HS-5 (cell line): ENCODE measurements around the gene YES1.

ENCODE experiments used
- DNase-seq: peaks from one replicate; pipeline ENCODE4 v3.0.0-alpha.2; 2012; ENCODE audit warnings: low read depth

The YES1 gene

DNA sequence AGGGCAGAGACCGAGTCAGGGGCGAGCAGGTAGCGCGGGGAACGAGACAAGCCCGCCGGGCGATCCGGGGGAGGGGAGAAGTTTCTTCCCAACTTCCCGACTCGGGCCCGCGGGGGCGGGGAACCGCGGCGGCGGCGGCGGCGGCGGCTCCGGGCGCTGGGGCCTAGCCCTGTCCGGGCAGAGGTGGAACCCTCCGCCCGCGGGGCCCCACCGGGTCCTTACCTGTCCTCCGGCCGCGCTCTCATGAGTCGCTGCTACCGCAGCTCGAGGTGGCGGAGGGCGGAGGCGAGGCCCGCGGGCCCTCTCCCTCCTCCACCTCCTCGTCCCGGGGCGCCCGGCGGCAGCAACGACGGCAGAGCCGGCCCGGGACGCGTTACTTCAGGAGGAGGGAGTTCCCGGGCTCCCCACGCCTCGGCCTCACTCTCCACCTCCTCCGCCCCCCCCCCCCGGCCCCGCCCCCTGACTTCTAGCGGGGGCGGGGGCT, at the start of gene YES1:
Gene YES1 (minus strand): TSS at position 351 of the 484 bp plus-strand sequence. CDS start 55,415 bp downstream, outside the sequence.
- no peak for DNase-seq

- DNase-seq, result no peak
Observed at GRCh38 chr18:857986-858385, 45.9 kb upstream of the YES1 start.

DNA sequence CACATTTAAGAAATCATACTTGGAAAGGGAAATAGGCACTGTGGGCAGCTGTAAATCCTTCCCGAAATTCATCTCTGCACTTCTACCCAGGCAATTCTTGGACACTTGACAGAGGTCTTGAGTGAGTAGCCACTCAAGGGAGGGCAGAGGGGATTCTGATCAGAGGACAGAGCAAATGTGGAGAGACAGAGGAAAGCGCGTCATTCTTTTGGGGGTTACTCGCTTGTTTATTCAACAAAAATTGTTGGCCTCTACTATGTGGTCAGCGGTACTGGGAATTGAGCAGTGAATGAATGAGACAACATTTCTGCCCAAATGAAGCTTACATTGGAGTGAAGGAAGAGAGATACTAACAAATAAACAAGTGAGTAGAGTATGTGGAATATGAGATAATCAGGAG, 41.4 kb upstream of the YES1 start:
- no peak for DNase-seq

DNA sequence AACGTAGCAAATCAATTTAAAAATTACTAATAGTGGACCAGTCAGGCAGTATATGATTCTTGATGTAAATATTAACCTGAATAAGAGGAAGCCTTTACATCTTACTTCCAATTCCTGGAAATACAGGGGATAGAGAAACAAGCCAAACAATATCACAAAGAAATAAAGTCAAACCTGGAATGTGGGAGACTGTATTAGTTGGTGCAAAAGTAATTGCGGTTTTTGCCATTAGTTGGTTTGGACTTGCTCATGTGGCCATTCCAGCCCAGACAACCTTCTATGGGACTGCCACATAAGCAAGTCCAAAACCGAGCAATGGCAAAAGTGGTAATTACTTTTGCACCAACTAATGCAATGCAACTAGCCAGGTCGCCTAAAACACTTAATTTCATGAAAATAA, 38.9 kb upstream of the YES1 start:
- DNase-seq, result no peak

DNA sequence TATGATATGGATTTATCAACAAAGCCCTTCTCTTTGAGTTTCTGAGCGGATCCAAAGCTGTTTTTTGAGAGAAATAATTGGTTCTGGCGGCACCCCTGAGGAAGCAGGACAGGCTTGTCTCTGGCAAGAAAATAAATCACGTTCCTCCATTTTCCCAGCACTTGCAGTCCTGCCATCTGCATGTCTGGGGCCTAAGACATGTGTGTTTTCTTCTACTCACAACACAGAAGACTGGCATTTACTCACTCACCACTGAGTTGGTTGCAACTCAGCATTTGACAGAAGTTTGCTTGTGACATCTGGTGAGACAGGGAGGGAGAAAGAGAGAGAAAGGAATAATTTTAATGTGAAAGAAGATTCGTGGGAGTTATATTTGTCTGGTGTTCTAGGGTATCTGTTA, 37.0 kb upstream of the YES1 start:
- DNase-seq, result no peak

DNA sequence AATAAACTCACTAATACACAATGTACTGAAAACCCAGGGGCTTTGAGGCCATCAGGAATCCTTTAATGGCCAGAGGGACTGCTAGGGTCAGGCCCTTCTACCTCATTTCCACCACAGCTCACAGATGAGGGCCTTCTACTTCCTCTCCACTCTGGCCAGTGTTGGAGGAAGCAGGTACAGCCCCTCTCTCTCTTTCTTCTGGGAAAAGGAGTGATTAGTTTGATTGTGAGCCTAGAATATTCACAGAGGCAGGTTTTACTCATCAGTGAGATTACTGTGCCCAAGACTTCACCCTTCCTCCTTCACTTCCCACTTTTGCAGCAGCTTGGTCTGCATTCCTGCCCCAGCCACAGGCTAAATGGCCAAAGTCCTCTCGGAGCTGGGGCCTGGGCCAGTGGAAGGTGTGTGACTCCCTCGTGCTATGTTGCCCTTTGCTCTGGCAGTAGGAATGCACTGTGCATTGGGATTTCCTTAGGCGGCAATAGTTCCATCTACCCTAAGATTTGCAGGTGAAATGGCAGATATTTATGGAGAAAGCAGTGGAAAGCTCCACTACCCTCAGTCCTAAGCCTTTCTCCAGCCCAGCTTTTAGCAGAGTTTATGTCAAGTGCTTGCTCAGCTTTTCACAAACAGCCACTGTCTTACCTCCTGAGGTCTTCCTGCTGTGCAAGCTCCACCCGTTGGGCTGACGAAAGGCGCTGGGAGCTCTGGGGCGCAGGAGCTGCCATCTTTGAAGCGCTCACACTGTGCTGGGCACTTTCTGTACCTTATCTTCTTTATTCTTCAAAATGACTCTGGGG, 36.2 kb upstream of the YES1 start:
- DNase-seq, result no peak

DNA sequence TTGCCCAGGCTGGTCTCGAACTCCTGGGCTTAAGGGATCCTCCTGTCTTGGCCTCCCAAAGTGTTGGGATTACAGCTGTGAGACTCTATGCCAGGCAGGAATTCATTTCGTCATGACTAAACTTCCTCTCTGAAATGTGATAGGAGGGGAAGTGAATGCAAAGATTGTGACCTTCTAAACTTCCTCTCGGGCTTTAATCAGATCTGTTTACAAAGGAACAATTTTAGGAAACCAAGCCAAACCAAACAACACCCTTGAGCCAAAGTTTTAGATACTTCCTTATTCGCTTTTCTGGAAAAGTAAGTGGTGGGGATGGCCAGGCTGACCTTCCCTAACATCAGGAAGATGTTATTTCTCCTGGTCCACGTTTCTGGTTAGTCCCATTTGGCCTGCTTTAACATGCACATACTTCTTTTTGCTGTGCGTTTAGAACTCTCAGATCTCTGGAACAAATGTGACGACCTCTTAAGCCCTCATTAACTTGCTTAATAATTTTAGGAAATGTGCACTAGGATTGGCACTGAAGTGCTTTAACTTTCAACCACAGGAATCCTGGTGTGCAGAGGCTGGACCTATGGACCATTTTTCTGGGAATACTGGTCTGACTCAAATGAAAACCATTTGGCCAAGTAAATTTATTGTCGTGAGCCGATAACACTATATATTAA, 33.2 kb upstream of the YES1 start:
- peak; percentile 69 for DNase-seq

DNA sequence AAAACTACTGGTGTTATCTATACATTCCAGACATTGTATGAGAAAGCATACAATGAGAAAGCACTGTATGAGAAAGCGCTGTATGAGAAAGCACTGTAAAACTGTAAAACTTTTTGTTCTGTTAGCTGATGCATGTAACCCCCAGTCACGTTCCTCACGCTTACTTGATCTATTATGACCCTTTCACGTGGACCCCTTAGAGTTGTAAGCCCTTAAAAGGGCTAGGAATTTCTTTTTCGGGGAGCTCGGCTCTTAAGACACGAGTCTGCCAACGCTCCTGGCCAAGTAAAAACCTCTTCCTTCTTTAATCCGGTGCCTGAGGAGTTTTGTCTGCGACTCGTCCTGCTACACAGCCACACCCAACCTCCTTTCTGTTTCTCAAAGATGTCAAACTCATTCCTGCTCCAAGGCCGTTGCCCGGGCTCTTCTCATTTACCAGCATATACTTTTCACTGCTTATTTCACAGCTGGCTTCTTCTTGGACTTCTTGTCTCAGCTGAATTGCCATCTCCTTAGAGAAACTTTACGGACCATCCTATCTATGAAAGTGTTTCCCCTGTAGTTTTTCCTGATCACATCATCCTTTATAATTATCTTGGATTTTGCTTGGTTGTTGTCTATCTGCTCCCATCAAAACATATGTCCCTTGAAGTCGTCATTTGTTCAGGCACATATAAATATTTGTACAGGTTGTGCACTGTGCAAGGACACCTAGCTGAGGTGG, 29.8 kb upstream of the YES1 start:
- no peak for DNase-seq

- DNase-seq, result no peak
Observed at GRCh38 chr18:840516-840915, 28.5 kb upstream of the YES1 start.

DNA sequence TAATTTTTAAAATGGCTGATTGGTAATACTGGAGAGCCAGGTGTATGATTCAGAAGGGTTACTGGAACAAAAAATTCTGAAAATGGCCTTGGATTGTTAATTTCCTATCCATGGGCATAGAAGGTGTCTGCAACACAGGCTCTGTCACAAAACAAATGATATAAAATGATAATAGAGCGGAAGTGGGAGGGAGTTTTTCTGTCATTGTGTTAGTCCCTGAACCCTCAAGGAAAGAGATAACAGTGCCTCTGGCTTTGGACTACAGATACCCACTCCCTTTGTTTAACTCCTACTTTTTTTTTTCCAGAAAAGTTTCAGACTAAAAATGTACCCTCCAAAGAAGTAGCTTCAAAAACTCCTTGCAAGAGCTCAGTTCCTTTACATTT, 28.0 kb upstream of the YES1 start:
- DNase-seq, result no peak

DNA sequence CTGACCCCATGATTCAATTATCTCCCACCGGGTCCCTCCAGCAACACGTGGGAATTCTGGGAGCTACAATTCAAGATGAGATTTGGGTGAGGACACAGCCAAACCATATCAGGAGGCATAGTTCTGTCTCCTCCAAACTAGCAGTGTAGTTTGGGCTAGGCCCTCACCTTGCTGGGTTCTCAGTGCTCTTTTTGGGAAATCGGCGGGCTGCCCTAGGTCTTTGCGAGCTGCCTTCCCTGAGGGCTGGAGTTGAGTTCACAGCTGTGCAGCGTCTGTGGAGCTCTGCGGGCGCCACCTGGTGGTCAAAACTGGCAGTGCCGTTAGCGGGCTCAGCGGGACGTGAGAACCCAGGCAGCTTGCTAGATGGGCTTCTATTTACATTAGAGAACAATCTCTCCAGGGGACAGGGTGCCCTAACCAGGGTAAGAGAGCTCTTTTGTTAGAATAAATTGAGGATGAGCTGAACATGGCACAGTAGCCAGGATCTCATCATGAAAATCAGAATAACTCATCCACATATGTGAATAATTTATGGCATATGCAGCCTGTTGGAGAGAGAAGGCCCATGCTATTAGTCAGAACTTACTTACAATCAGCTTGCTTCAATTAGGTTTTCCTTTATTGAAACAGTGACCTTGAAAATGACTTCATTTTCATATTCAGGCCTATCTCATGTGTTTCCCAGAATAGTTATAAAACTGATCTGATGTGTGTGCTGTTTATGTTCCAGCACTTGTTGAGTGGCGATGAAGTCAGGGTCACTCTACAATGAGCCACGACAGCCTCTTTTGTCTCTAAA, 27.4 kb upstream of the YES1 start:
- DNase-seq, result peak; percentile 64

DNA sequence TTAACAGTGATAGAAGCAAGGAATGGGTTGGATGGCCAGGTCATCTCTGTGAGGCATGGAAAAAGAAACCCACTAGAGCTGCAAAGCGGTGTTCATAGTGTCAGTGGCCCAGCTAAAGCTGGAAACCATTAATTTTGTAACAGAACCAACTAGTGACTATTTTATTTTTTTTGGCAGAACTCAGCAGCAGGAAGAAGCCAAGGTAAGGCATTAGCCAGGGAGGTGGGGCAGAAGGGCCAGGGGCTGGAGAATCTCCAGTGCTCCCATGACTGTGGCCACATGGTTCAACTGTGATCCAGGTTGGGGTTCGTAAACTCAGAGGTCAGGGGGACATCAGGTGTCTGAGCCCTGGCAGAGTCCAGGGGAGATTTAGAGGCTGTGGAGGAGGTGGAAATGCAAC, 25.9 kb upstream of the YES1 start:
- no peak for DNase-seq

GRCh38 chr18:834082-834720, 22.2 kb upstream of the YES1 start:
- DNase-seq, result no peak

DNA sequence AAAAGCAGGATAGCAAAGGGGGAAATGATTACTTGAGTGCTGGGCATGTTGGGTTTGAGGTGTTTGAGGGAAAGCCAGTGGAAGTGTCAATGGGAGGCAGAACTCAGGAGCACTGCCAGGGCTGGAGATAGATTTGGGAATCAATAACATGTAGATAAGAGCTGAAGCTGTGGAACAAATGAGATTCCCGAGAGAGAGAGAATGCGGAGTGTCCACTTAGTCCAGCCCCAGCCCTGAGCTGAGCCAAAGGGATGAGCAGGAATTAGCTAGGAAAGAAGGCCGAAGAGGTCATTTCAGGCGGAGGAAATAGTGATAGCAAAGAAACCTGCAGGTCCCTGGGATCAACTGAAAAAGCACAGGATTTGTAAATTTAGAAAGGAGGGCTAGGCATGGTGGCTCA, 21.2 kb upstream of the YES1 start:
- no peak for DNase-seq

DNA sequence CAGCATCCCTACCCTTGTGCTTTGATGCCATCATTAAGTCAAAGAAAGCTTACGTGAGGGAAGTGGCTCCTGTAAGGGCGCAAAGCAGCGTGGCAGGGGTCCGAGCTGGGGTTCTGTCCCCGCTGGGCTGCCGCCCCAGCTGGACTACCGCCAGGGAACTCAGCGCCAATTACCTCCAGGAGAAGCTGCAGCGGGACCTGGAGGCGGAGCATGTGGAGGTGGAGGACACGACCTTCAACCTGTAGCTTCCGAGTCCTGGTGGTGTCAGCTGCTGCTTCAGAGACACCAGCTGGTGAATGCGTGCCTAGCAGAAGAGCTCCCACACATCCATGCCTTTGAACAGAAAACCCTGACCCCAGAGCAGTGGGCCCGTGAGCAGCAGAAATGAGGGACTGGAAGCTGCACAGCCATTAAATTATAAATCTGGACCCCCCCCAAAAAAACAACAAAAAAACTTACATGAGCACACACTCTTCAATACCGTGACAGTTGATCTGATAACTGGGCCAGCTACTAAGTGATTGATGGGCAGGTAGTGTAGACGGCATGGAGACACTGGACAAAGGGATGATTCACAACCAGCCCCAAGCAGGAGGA, 20.1 kb upstream of the YES1 start:
- no peak for DNase-seq

GRCh38 chr18:830315-830901, 18.4 kb upstream of the YES1 start:
- DNase-seq, result peak; percentile 48

GRCh38 chr18:829432-829831, 17.4 kb upstream of the YES1 start:
- DNase-seq, result no peak

GRCh38 chr18:827093-827677, 15.1 kb upstream of the YES1 start:
- no peak for DNase-seq

DNA sequence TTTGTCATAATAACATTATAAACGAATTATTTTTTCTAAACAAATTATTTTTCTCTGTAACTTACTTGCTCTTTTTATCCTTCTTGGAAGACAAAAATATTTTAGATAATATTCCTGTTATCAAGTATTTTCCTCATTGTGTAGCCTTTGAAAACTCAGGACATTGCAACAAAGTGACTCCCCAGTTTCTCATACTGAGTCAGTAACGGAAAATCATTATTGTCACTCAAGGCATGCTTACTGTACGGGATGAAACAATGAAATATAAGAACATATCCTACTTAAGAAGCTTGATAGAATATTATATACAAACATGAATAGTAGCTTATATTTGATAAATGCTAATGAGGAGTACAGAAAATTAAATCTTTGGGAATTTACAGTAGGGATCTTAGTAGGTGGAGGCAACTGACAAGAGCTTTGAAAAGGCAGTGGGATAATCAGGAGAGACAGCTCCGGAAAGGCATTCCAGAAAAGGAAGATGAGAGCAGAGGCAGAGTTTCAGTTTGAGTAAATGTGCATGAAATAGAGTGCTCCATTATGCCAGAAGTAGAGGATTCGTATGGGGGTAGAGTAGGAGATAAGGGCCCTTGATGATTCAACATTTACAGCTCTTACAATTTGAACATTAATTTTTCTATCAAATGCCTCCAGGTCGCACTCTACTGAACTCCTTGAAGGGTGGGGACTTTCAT, 14.0 kb upstream of the YES1 start:
- DNase-seq, result no peak

GRCh38 chr18:824179-824578, 12.1 kb upstream of the YES1 start:
- DNase-seq, result no peak
